ENCODE data around the gene EDDM3A.

DNA sequence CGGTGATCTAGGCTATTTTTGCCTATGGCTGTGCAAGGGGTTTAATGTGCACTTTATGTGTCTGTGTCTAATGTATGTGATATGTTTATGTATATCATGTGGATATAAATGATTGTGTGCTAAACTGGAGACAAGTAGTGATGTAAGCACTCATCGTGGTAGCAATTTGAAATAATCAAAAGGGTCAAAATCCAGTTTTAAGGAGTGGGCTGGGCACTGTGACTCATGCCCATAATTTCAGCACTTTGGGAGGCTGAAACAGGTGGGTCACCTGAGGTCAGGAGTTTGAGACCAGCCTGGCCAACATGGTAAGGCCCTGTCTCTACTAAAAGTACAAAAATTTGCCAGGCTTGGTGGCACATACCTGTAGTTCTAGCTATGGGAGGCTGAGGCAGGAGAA, 2.8 kb downstream of the EDDM3A start:
- TF ChIP-seq ZNF785 (tag by site-specific recombination; IDR thresholded peaks at IDR 0.05), result no peak
- TF ChIP-seq BCL11A (tag by site-specific recombination; IDR thresholded peaks at IDR 0.05; ENCODE audit: low read depth), result no peak
- TF ChIP-seq, protein P1, sequence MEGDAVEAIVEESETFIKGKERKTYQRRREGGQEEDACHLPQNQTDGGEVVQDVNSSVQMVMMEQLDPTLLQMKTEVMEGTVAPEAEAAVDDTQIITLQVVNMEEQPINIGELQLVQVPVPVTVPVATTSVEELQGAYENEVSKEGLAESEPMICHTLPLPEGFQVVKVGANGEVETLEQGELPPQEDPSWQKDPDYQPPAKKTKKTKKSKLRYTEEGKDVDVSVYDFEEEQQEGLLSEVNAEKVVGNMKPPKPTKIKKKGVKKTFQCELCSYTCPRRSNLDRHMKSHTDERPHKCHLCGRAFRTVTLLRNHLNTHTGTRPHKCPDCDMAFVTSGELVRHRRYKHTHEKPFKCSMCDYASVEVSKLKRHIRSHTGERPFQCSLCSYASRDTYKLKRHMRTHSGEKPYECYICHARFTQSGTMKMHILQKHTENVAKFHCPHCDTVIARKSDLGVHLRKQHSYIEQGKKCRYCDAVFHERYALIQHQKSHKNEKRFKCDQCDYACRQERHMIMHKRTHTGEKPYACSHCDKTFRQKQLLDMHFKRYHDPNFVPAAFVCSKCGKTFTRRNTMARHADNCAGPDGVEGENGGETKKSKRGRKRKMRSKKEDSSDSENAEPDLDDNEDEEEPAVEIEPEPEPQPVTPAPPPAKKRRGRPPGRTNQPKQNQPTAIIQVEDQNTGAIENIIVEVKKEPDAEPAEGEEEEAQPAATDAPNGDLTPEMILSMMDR (tag by site-specific recombination; IDR thresholded peaks at IDR 0.05), result no peak
- TF ChIP-seq KLF1 (tag by site-specific recombination; IDR thresholded peaks at IDR 0.05), result no peak
- TF ChIP-seq, protein P2, sequence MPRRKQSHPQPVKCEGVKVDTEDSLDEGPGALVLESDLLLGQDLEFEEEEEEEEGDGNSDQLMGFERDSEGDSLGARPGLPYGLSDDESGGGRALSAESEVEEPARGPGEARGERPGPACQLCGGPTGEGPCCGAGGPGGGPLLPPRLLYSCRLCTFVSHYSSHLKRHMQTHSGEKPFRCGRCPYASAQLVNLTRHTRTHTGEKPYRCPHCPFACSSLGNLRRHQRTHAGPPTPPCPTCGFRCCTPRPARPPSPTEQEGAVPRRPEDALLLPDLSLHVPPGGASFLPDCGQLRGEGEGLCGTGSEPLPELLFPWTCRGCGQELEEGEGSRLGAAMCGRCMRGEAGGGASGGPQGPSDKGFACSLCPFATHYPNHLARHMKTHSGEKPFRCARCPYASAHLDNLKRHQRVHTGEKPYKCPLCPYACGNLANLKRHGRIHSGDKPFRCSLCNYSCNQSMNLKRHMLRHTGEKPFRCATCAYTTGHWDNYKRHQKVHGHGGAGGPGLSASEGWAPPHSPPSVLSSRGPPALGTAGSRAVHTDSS (tag by site-specific recombination; IDR thresholded peaks at IDR 0.05), result no peak

Measured in HEK293 (cell line).